HepG2 (cell line): ENCODE measurements around the gene TTBK1. TPM values are rescaled to one million over a fixed set of nuclear protein-coding genes. Genes with fewer than 3 reads are reported as not detected.

ENCODE experiments used
- CHD4 ChIP-seq: fragments of 200-600 bp; sonication (generic); IDR thresholded peaks from 2 replicates; pipeline ENCODE4 v1.7.0; 2017; ENCODE audit warnings: mild to moderate bottlenecking, low read length, borderline replicate concordance
- FOXC1 ChIP-seq: sonication (generic); formaldehyde crosslinking; IDR thresholded peaks from 2 replicates; pipeline ENCODE4 v1.8.0; 2022; ENCODE audit warnings: mild to moderate bottlenecking, missing genetic modification reagents, borderline replicate concordance
- IRF2 ChIP-seq: IDR thresholded peaks from 2 replicates; pipeline ENCODE4 v1.6.1; 2018; ENCODE audit warnings: missing genetic modification reagents, missing compliant biosample characterization
- KDM1A ChIP-seq: IDR thresholded peaks from 2 replicates; pipeline ENCODE4 v1.6.1; 2016; ENCODE audit warnings: missing compliant biosample characterization
- NFRKB ChIP-seq: fragments of 450-650 bp; IDR thresholded peaks from 2 replicates; pipeline ENCODE4 v1.6.1; 2017
- PCBP2 ChIP-seq: fragments of 200-400 bp; formaldehyde crosslinking; optimal IDR thresholded peaks from 2 replicates; pipeline ENCODE3; 2018; ENCODE audit warnings: low read length, low read depth; ENCODE audit not compliant: poor library complexity, severe bottlenecking
- RBM39 ChIP-seq: fragments of 200-400 bp; formaldehyde crosslinking; IDR thresholded peaks from one replicate; pipeline ENCODE4 v1.6.1; 2018; ENCODE audit warnings: antibody characterized with exemption, mild to moderate bottlenecking, low read depth, low read length; ENCODE audit not compliant: poor library complexity, severe bottlenecking
- TAF15 ChIP-seq: fragments of 200-400 bp; formaldehyde crosslinking; IDR thresholded peaks from one replicate; pipeline ENCODE4 v1.6.1; 2018; ENCODE audit warnings: mild to moderate bottlenecking, low read depth, low read length; ENCODE audit not compliant: poor library complexity, severe bottlenecking
- TCF7 ChIP-seq: sonication (generic); IDR thresholded peaks from 2 replicates; pipeline ENCODE4 v1.6.1; 2016; ENCODE audit warnings: antibody characterized with exemption, low read depth
- TGIF2 ChIP-seq: IDR thresholded peaks from 2 replicates; pipeline ENCODE4 v1.6.1; 2016; ENCODE audit warnings: control low read depth, missing compliant biosample characterization
- WIZ ChIP-seq: sonication (generic); formaldehyde crosslinking; IDR thresholded peaks from 2 replicates; pipeline ENCODE4 v1.5.1; 2020; ENCODE audit warnings: mild to moderate bottlenecking, missing genetic modification reagents
- ZBTB38 ChIP-seq: sonication (generic); formaldehyde crosslinking; IDR thresholded peaks from 2 replicates; pipeline ENCODE4 v1.5.1; 2020; ENCODE audit warnings: mild to moderate bottlenecking, missing genetic modification reagents
- ZNF121 ChIP-seq: sonication (generic); formaldehyde crosslinking; IDR thresholded peaks from 2 replicates; pipeline ENCODE4 v1.5.0; 2020; ENCODE audit warnings: mild to moderate bottlenecking, missing genetic modification reagents
- ZNF24 ChIP-seq: fragments of 450-650 bp; IDR thresholded peaks from 2 replicates; pipeline ENCODE4 v1.6.1; 2017; ENCODE audit warnings: antibody characterized with exemption, mild to moderate bottlenecking
- ZNF251 ChIP-seq: sonication (generic); formaldehyde crosslinking; IDR thresholded peaks from 2 replicates; pipeline ENCODE4 v1.9.0; 2021; ENCODE audit warnings: mild to moderate bottlenecking, missing genetic modification reagents
- ZNF263 ChIP-seq: sonication (generic); formaldehyde crosslinking; IDR thresholded peaks from 2 replicates; pipeline ENCODE4 v1.4.0; 2020; ENCODE audit warnings: missing genetic modification reagents
- ZNF264 ChIP-seq: sonication (generic); formaldehyde crosslinking; IDR thresholded peaks from 2 replicates; pipeline ENCODE4 v1.4.0; 2020; ENCODE audit warnings: missing genetic modification reagents
- ZNF441 ChIP-seq: sonication (generic); formaldehyde crosslinking; IDR thresholded peaks from 2 replicates; pipeline ENCODE4 v1.7.0; 2021; ENCODE audit warnings: missing genetic modification reagents, borderline replicate concordance
- ZNF451 ChIP-seq: sonication (generic); formaldehyde crosslinking; IDR thresholded peaks from 2 replicates; pipeline ENCODE4 v1.5.0; 2020; ENCODE audit warnings: mild to moderate bottlenecking, missing genetic modification reagents
- ZNF569 ChIP-seq: sonication (generic); formaldehyde crosslinking; IDR thresholded peaks from 2 replicates; pipeline ENCODE4 v1.5.0; 2020; ENCODE audit warnings: mild to moderate bottlenecking, missing genetic modification reagents, moderate library complexity, borderline replicate concordance
- ZSCAN29 ChIP-seq: sonication (generic); formaldehyde crosslinking; conservative IDR thresholded peaks from 2 replicates; pipeline ENCODE4 v1.4.0; 2020; ENCODE audit warnings: mild to moderate bottlenecking, missing genetic modification reagents
- polyA plus RNA-seq, 8 experiments: library from polyadenylated mRNA; depleted of rRNA in 3 of 8; stranded (reverse) in 7 of 8; unstranded in 1 of 8; fragments of >200 nt; fragmentation: Illumina TruSeq in 4 of 8; extraction: Trizol in 4 of 8; gene quantifications; 2 replicates each; pipeline versions ENCODE4 v1.2.1 to v1.2.3, GENCODE V29; 2011 to 2016; ENCODE audit warnings: low read depth in 4 of 8, missing spikeins in 1 of 8, mixed read lengths in 1 of 8; ENCODE audit not compliant: insufficient read depth in 1 of 8
- total RNA-seq, 5 experiments: library from RNA; depleted of rRNA; stranded (reverse); fragments of >200 nt; fragmentation: Illumina TruSeq; extraction: Trizol; gene quantifications; 2 replicates each; pipeline ENCODE4 v1.2.3, GENCODE V29; 2016; ENCODE audit warnings: low read depth in 1 of 5
- TF ChIP-seq, protein P1 (sequence below): sonication (generic); formaldehyde crosslinking; IDR thresholded peaks from 2 replicates; pipeline ENCODE4 v1.5.0; 2020; ENCODE audit warnings: mild to moderate bottlenecking, missing genetic modification reagents, borderline replicate concordance
- TF ChIP-seq, protein P2 (sequence below), 2 experiments: fragments of 450-650 bp in 1 of 2; sonication (generic) in 1 of 2; formaldehyde crosslinking; IDR thresholded peaks; 2 replicates each; pipeline versions ENCODE4 v1.5.0 to v1.8.0; 2020 to 2022; ENCODE audit warnings: mild to moderate bottlenecking in 1 of 2, missing genetic modification reagents in 1 of 2
- TF ChIP-seq, protein P3 (sequence below), 2 experiments: sonication (generic) in 1 of 2; formaldehyde crosslinking in 1 of 2; IDR thresholded peaks; 2 replicates each; pipeline versions ENCODE4 v1.4.0 to v1.6.1; 2016 to 2020; ENCODE audit warnings: borderline replicate concordance in 1 of 2, low read depth in 1 of 2, mild to moderate bottlenecking in 1 of 2, missing genetic modification reagents in 1 of 2

The TTBK1 gene
- total and polyA plus RNA-seq, 2 of the 13 experiments (the other 11 are each of a cell fraction or from before 2014, with no cell fraction given): 0.24 to 0.33 TPM

DNA sequence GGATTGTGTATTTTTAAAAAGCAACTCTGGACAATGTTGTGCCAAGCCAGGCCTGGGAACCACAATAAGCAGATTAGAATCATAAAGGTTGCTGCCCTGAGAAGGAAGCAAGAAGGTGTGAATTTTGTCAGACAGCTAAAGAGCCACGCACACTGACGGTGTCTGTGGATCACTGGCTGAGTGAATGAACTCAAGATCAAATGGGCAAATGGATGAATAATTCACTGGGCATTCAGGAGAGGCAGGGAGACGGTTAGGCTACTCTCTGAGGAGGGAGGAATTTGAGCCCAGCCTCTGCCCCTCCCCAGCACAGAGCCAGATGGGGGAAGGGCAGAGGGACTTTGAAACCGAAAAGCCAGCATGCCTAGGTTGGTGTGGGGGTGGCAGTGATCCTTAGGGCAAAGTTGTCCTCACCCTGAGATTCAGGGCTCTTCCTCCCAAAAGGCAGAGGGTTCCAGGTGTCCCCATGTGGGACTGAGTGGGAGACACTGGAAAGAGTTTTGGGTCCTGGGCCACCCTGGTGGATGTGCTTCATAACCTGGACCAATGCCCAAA lies 35.3 kb downstream of the TTBK1 start (continued):
- TF ChIP-seq, protein P1, sequence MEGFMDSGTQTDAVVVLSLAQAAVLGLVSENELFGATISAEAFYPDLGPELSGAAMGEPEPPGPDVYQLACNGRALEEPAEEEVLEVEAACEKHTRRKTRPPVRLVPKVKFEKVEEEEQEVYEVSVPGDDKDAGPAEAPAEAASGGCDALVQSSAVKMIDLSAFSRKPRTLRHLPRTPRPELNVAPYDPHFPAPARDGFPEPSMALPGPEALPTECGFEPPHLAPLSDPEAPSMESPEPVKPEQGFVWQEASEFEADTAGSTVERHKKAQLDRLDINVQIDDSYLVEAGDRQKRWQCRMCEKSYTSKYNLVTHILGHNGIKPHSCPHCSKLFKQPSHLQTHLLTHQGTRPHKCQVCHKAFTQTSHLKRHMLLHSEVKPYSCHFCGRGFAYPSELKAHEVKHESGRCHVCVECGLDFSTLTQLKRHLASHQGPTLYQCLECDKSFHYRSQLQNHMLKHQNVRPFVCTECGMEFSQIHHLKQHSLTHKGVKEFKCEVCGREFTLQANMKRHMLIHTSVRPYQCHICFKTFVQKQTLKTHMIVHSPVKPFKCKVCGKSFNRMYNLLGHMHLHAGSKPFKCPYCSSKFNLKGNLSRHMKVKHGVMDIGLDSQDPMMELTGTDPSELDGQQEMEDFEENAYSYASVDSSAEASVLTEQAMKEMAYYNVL (CRISPR knock-in tag): no peak; the same call in 1 of the 2 replicates
- peak; percentile 48; the same call in 1 of the 2 replicates for TF ChIP-seq ZNF264 (CRISPR knock-in tag)
- TF ChIP-seq TAF15: no peak
- no peak for TF ChIP-seq RBM39
- no peak for TF ChIP-seq ZNF121 (CRISPR knock-in tag)
- no peak for TF ChIP-seq WIZ (CRISPR knock-in tag)
- no peak for TF ChIP-seq FOXC1 (CRISPR knock-in tag)
- TF ChIP-seq ZNF263 (CRISPR knock-in tag): peak; percentile 89
- no peak for TF ChIP-seq NFRKB
- peak; percentile 89; the same call in 1 of the 2 replicates for TF ChIP-seq ZSCAN29 (CRISPR knock-in tag)
- TF ChIP-seq ZNF251 (CRISPR knock-in tag): no peak
- no peak for TF ChIP-seq ZNF569 (CRISPR knock-in tag)
- peak; percentile 63; the same call in 1 of the 2 replicates for TF ChIP-seq IRF2 (CRISPR knock-in tag)
- no peak for TF ChIP-seq ZNF24
- TF ChIP-seq KDM1A (CRISPR knock-in tag): no peak
- TF ChIP-seq CHD4: no peak
- no peak for TF ChIP-seq TGIF2
- TF ChIP-seq, protein P2, sequence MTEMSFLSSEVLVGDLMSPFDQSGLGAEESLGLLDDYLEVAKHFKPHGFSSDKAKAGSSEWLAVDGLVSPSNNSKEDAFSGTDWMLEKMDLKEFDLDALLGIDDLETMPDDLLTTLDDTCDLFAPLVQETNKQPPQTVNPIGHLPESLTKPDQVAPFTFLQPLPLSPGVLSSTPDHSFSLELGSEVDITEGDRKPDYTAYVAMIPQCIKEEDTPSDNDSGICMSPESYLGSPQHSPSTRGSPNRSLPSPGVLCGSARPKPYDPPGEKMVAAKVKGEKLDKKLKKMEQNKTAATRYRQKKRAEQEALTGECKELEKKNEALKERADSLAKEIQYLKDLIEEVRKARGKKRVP (CRISPR knock-in tag; IDR thresholded peaks at IDR 0.05): no peak
- no peak; the same call in 1 of the 2 replicates for TF ChIP-seq ZNF451 (CRISPR knock-in tag)
- TF ChIP-seq, protein P3, sequence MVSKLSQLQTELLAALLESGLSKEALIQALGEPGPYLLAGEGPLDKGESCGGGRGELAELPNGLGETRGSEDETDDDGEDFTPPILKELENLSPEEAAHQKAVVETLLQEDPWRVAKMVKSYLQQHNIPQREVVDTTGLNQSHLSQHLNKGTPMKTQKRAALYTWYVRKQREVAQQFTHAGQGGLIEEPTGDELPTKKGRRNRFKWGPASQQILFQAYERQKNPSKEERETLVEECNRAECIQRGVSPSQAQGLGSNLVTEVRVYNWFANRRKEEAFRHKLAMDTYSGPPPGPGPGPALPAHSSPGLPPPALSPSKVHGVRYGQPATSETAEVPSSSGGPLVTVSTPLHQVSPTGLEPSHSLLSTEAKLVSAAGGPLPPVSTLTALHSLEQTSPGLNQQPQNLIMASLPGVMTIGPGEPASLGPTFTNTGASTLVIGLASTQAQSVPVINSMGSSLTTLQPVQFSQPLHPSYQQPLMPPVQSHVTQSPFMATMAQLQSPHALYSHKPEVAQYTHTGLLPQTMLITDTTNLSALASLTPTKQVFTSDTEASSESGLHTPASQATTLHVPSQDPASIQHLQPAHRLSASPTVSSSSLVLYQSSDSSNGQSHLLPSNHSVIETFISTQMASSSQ (IDR thresholded peaks at IDR 0.05; ENCODE audit: low read depth): no peak
- TF ChIP-seq, protein P3 (CRISPR knock-in tag; IDR thresholded peaks at IDR 0.05; ENCODE audit: borderline replicate concordance): peak; percentile 43; the same call in 1 of the 2 replicates
- TF ChIP-seq ZBTB38: peak; percentile 70
- TF ChIP-seq ZNF441 (CRISPR knock-in tag): no peak; the same call in 1 of the 2 replicates
- TF ChIP-seq TCF7: 0 out of 2 replicates have a peak, but pooled peaks have one; percentile 15
- TF ChIP-seq PCBP2: no peak
